ENCODE measurements around the gene SRSF3.

The SRSF3 gene

DNA sequence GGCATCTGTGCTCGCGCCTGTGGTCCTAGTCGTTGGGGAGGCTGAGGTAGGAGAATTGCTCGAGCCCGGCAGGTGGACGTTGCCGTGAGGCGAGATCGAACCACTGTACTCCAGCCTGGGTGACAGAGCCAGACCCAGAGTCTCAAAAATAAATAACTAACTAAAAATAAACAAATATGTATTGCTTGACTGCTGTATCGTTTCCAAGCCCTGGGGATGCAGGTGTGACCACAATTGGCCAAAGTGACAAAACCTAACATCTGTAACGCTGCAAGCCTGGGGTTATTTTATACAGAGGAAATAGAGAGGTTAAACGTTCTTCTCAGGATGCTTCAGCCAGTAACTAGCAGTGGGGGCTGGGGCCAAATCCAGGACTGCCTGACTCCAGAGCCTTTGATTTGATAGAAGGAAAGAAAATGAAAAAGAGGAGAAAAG is 1.9 kb upstream of the SRSF3 start:
- TF ChIP-seq, protein P1, sequence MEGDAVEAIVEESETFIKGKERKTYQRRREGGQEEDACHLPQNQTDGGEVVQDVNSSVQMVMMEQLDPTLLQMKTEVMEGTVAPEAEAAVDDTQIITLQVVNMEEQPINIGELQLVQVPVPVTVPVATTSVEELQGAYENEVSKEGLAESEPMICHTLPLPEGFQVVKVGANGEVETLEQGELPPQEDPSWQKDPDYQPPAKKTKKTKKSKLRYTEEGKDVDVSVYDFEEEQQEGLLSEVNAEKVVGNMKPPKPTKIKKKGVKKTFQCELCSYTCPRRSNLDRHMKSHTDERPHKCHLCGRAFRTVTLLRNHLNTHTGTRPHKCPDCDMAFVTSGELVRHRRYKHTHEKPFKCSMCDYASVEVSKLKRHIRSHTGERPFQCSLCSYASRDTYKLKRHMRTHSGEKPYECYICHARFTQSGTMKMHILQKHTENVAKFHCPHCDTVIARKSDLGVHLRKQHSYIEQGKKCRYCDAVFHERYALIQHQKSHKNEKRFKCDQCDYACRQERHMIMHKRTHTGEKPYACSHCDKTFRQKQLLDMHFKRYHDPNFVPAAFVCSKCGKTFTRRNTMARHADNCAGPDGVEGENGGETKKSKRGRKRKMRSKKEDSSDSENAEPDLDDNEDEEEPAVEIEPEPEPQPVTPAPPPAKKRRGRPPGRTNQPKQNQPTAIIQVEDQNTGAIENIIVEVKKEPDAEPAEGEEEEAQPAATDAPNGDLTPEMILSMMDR (conservative IDR thresholded peaks at IDR 0.05; ENCODE audit: low read length) = no peak
- no peak overlapping the region for H3K4me3 ChIP-seq (ENCODE audit: low read length)
- no peak for DNase-seq (ENCODE audit: low read depth)

- DNase-seq (ENCODE audit: low read depth) = peak; percentile 63
- H3K4me3 ChIP-seq (ENCODE audit: low read length) = peak overlapping the region; percentile 55
- TF ChIP-seq, protein P1 (conservative IDR thresholded peaks at IDR 0.05; ENCODE audit: low read length) = no peak
These were observed 563 bp upstream of the SRSF3 start for GRCh38 chr6:36593569-36594028.

DNA sequence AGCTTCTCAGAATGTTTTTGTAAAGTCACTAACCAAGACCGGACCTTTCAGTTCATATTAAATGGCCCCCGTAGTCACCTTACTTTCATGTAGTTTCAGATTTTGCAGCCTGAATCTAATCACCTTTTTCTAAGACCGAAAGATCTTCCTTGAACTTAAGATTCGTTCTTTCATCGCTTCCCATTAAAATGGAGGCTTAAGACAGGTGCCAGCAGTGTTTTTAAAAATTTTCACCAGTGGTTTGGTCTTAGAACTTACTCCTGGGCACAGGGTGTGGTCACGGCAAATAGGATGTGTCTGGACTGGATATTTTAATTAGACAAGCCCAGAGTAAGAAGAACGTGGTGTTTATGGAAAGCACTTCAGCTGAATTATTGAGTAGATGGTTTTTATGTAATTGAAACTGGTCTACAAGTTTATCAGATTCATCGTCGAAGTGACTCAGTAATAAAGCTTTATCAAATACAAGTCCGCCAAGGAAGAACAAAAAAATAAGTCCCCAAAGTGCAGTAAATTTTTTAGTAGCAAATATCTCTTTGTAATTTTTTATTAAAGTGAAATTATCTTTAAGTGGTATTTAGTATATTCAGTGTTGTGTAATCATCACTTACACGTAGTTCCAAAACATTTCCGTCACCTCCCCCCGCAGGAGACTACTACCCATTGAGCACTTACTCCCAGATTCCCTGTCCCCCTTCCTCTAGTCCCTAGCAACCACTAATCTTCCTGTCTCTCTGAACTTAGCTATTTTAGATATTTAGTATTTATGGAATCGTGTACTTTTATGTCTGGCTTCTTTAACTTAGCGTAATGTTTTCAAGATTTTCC is 868 bp downstream of the SRSF3 start:
- DNase-seq (ENCODE audit: low read depth) = peak; percentile 65
- peak overlapping the region; percentile 90 for H3K4me3 ChIP-seq (ENCODE audit: low read length)
- TF ChIP-seq, protein P1 (conservative IDR thresholded peaks at IDR 0.05; ENCODE audit: low read length) = no peak

DNA sequence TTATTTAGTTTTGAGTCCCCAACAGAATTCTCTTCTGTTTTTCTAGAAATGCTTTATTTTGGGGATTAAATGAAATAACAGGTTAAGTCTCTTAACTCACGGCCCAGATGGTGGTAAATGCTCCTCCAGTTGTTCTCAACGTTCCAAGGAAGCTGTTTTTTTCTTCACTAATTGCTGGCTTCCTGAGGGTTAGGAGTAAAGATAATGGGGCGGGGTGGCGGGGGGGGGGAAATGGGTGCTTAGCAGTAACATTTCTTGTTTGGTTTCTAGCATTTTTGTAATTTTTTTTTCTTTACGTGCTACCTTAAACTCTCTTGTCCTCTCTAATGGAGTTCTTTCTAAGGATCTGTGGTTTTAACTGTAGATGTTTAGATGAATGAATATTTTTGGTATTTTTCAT is 2.2 kb downstream of the SRSF3 start:
- TF ChIP-seq, protein P1 (conservative IDR thresholded peaks at IDR 0.05; ENCODE audit: low read length) = no peak
- DNase-seq (ENCODE audit: low read depth) = peak; percentile 43
- peak overlapping the region; percentile 90 for H3K4me3 ChIP-seq (ENCODE audit: low read length)

DNA sequence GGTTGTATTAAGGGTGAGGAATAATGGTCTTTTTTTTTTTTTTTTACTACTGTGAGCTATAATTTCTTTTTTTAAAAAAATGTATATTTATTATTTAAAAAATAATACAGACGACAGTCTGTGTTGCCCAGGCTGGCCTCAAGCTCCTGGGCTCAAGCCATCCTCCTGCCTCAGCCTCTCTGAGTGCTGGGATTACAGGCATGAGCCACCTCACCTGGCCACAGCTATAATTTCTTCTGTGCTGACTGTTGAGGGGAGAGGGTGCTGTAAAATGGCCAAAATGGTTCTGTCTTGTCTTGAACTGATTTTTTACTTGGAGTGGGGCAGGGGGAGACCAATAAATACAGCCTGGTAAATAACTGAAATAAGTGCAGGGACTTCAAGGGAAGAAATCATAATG is 3.6 kb downstream of the SRSF3 start:
- DNase-seq (ENCODE audit: low read depth) = no peak
- TF ChIP-seq, protein P1 (conservative IDR thresholded peaks at IDR 0.05; ENCODE audit: low read length) = no peak
- peak overlapping the region; percentile 90 for H3K4me3 ChIP-seq (ENCODE audit: low read length)

DNA sequence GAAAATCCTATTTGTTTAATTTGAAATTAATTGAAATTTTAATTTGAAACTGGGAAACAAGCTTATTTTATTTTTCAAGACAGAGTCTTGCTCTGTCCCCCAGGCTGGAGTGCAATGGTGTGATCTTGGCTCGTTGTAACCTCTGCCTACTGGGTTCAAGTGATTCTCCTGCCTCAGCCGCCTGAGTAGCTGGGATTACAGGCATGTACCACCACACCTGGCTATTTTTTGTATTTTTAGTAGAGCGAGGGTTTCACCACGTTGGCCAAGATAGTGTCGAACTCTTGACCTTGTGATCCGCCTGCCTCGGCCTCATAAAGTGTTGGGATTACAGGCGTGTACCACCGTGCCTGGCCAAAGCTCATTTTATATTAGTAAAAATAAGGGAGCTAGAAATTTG is 4.2 kb downstream of the SRSF3 start:
- peak overlapping the region; percentile 90 for H3K4me3 ChIP-seq (ENCODE audit: low read length)
- TF ChIP-seq, protein P1 (conservative IDR thresholded peaks at IDR 0.05; ENCODE audit: low read length) = no peak
- DNase-seq (ENCODE audit: low read depth) = no peak

- H3K4me3 ChIP-seq (ENCODE audit: low read length) = peak overlapping the region; percentile 90
- TF ChIP-seq, protein P1 (conservative IDR thresholded peaks at IDR 0.05; ENCODE audit: low read length) = no peak
- no peak for DNase-seq (ENCODE audit: low read depth)
These were observed 4.7 kb downstream of the SRSF3 start for GRCh38 chr6:36598739-36599318.

Data from AG10803 (cell line).